PC-9 (cell line): ENCODE measurements around the gene SNRNP27. TPM values are rescaled to one million over a fixed set of nuclear protein-coding genes. Genes with fewer than 3 reads are reported as not detected.

Experiments
- Bru-seq: library from RNA; stranded (reverse); fragments of 400-500 nt; gene quantifications from one replicate; lab custom pipeline; 2021; lab: Mats Ljungman, UMichigan
- BruChase-seq, 2 experiments: library from RNA; stranded (reverse); fragments of 400-500 nt; gene quantifications; one replicate each; lab custom pipeline; 2021; lab: Mats Ljungman, UMichigan
- BruUV-seq: library from RNA; stranded (reverse); fragments of 400-500 nt; replicated peaks from 2 replicates; lab custom pipeline; 2021; lab: Mats Ljungman, UMichigan
- CTCF ChIA-PET: fragments of 300-600 bp; sonication (Branson Sonifier 250); formaldehyde crosslinking; loops from one replicate; lab custom pipeline; 2022; ENCODE audit warnings: antibody characterized with exemption; lab: Charles Lee
- POLR2A ChIA-PET: fragments of 300-600 bp; sonication (Branson Sonifier 250); formaldehyde crosslinking; loops from one replicate; lab custom pipeline; 2022; ENCODE audit warnings: antibody characterized with exemption; ENCODE audit not compliant: unreplicated experiment; lab: Charles Lee
- DNase-seq, 2 experiments: peaks; one replicate each; pipeline versions ENCODE4 v3.0.0 to v3.0.0-alpha.2; 2015 to 2022; ENCODE audit warnings: mixed read lengths in 1 of 2
- H2AFZ ChIP-seq: fragments of 200-600 bp; sonication (generic); 2 replicates; pipeline ENCODE4 v1.8.1; 2017; ENCODE audit warnings: antibody characterized with exemption
- H3F3A ChIP-seq: fragments of 200-600 bp; sonication (generic); 2 replicates; pipeline ENCODE4 v1.8.1; 2017; ENCODE audit warnings: antibody characterized with exemption, mild to moderate bottlenecking, low read depth; ENCODE audit not compliant: insufficient read depth
- H3K27ac ChIP-seq: fragments of 200-600 bp; sonication (generic); 2 replicates; pipeline ENCODE4 v1.6.1; 2016; ENCODE audit warnings: mixed run types
- H3K27me3 ChIP-seq: fragments of 200-600 bp; sonication (generic); 2 replicates; pipeline ENCODE4 v1.6.1; 2016; ENCODE audit warnings: low read depth, mixed run types; ENCODE audit not compliant: insufficient read depth
- H3K36me3 ChIP-seq: fragments of 200-600 bp; sonication (generic); 2 replicates; pipeline ENCODE4 v1.6.1; 2016; ENCODE audit warnings: low read depth, mixed run types
- H3K4me1 ChIP-seq: fragments of 200-600 bp; sonication (generic); replicated peaks from 2 replicates; pipeline ENCODE4 v1.6.1; 2016; ENCODE audit warnings: mixed run types; ENCODE audit not compliant: insufficient read depth
- H3K4me2 ChIP-seq: fragments of 200-600 bp; sonication (generic); 2 replicates; pipeline ENCODE4 v1.6.1; 2017; ENCODE audit warnings: mixed run types
- H3K4me3 ChIP-seq: fragments of 200-600 bp; sonication (generic); 2 replicates; pipeline ENCODE4 v1.6.1; 2016; ENCODE audit warnings: mixed run types
- H3K79me2 ChIP-seq: fragments of 200-600 bp; sonication (generic); 2 replicates; pipeline ENCODE4 v1.6.1; 2017; ENCODE audit warnings: low read depth, mixed run types
- H3K9me2 ChIP-seq: fragments of 200-600 bp; sonication (generic); 2 replicates; pipeline ENCODE4 v1.8.1; 2017; ENCODE audit warnings: mild to moderate bottlenecking; ENCODE audit not compliant: insufficient read depth
- H3K9me3 ChIP-seq: fragments of 200-600 bp; sonication (generic); 2 replicates; pipeline ENCODE4 v1.8.1; 2016; ENCODE audit warnings: low read depth; ENCODE audit not compliant: insufficient read depth
- H4K20me1 ChIP-seq: fragments of 200-600 bp; sonication (generic); 2 replicates; pipeline ENCODE4 v1.8.1; 2017; ENCODE audit not compliant: insufficient read depth
- CTCF ChIP-seq: fragments of 200-600 bp; sonication (generic); conservative IDR thresholded peaks from 2 replicates; pipeline ENCODE4 v1.6.1; 2017; ENCODE audit warnings: mixed run types, antibody characterized with exemption, mild to moderate bottlenecking, moderate library complexity
- EZH2 ChIP-seq: fragments of 200-600 bp; sonication (generic); IDR thresholded peaks from 2 replicates; pipeline ENCODE4 v1.8.0; 2017; ENCODE audit warnings: antibody characterized with exemption, low read depth
- intact Hi-C: fragments of 100-400 bp; cut with micrococcal nuclease; formaldehyde crosslinking; loops from one replicate; pipeline ENCODE4 v1.10.0; 2022; ENCODE audit not compliant: unreplicated experiment
- long read RNA-seq: library from polyadenylated mRNA; stranded (forward); transcript quantifications from one replicate; pipeline ENCODE4 v2.0.0, GENCODE V29; 2022
- total RNA-seq: library from RNA; stranded (reverse); gene quantifications from 2 replicates; pipeline ENCODE4 v1.2.3, GENCODE V29; 2021

The SNRNP27 gene
- total RNA-seq (29.9 and 38.1 TPM in 2 replicates), Bru-seq, nascent RNA (percentile 87 among the genes with signal in this experiment), BruChase-seq, experiment 1, labeled RNA remaining after a 2-hour chase (percentile 80 among the genes with signal in this experiment), BruChase-seq, experiment 2, labeled RNA remaining after a 6-hour chase (percentile 83 among the genes with signal in this experiment)
- long read RNA-seq, transcript SNRNP27-201 (6 exons, 1,802 nt), result major isoform, 65 of 72 reads
- long read RNA-seq, partial matches to known transcripts, result 2 of 72 reads
- long read RNA-seq, other reads (novel, unspliced or antisense), result 3 of 72 reads

GRCh38 chr2:69893684-69894551 is at the start of gene SNRNP27:
TSS of gene SNRNP27 (plus strand) at chr2:69893956. CDS start at chr2:69893985, 29 bp downstream.
- Histone ChIP-seq H3K4me3 (peak within 1 kb of the TSS; percentile 74), H3K9me3 (no peaks in the 10 kb centered on the region), H3K4me1 (peaks cover 13% of the 10 kb centered on the region), H3K9me2 (no peaks in the 10 kb centered on the region), H3F3A (no peaks in the 10 kb centered on the region), H2AFZ (peak within 1 kb of the TSS; percentile 98), H3K4me2 (peak within 1 kb of the TSS; percentile 81), H4K20me1 (peaks cover 3% of the 10 kb centered on the region; the same call in 1 of the 2 replicates), H3K27me3 (no peaks in the 10 kb centered on the region), H3K27ac (peak within 1 kb of the TSS; percentile 38), H3K36me3 (0 out of 2 replicates have a peak, but pooled peaks cover 12% of the 10 kb centered on the region), H3K79me2 (peaks cover 25% of the 10 kb centered on the region)
- TF ChIP-seq EZH2 (no peak), CTCF (no peak)
- ChIA-PET POLR2A (interaction anchor here (0.5 kb wide), 1 partner anchor 400 kb away, joined by 5 read pairs; the partner anchor contains the start of gene SNRPG), CTCF (interaction anchor here (1.2 kb wide), 1 partner anchor 169 kb away, joined by 3 read pairs; no protein-coding TSS in a partner anchor)
- BruUV-seq, result TSS peak; percentile 53
- intact Hi-C loops, result loop anchor here (5.0 kb wide), 2 partner anchors 152 to 172 kb away; partner anchors contain the start of gene ANXA4
- peak; percentile 60 to 67 for DNase-seq

- DNase-seq, result peak in 1 of 2 experiments; percentile 63
- Histone ChIP-seq H3K79me2 (no peaks in the 10 kb centered on the region), H3K4me3 (no peak overlapping the region), H3K36me3 (peaks cover 26% of the 10 kb centered on the region), H3K27me3 (no peaks in the 10 kb centered on the region), H2AFZ (no peak overlapping the region), H3F3A (peaks cover 6% of the 10 kb centered on the region; the same call in 1 of the 2 replicates), H3K9me3 (no peaks in the 10 kb centered on the region), H3K4me2 (peak overlapping the region; percentile 27; the same call in 1 of the 2 replicates), H3K27ac (peak overlapping the region; percentile 31; the same call in 1 of the 2 replicates), H3K9me2 (no peaks in the 10 kb centered on the region), H4K20me1 (no peaks in the 10 kb centered on the region), H3K4me1 (peaks cover 9% of the 10 kb centered on the region)
- ChIA-PET POLR2A (no interaction called here), CTCF (no interaction called here)
- intact Hi-C loops, result no loop called here
- no TSS peak for BruUV-seq
- TF ChIP-seq CTCF (no peak), EZH2 (no peak)
These were observed 49.8 kb upstream of the SNRNP27 start for GRCh38 chr2:69843993-69844392.

DNA sequence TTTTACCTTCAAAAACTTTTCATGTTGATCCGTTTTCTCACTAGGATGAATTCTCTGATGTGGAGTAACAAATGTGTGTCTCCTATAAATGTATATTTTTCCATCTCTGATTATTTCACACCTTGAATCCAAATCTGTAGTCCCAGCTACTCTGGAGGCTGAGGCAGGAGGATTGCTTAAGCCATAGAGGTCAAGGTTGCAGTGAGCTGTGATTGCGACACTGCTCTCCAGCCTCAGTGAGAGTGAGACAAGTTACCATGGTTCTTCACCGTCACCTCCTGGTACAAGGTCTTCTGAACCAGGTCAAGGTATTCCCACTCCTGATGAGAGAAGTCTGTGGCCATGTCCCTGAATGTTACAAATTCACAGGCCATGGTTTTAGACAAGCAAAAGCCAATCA is 49.2 kb upstream of the SNRNP27 start:
- POLR2A ChIA-PET, result no interaction called here
- Histone ChIP-seq H2AFZ (no peak overlapping the region), H3K9me3 (no peaks in the 10 kb centered on the region), H3F3A (peaks cover 6% of the 10 kb centered on the region; the same call in 1 of the 2 replicates), H3K4me2 (no peak overlapping the region), H3K4me3 (no peak overlapping the region), H4K20me1 (no peaks in the 10 kb centered on the region), H3K9me2 (no peaks in the 10 kb centered on the region), H3K79me2 (no peaks in the 10 kb centered on the region), H3K27me3 (no peaks in the 10 kb centered on the region), H3K36me3 (peaks cover 20% of the 10 kb centered on the region), H3K27ac (no peak overlapping the region), H3K4me1 (peaks cover 9% of the 10 kb centered on the region)
- intact Hi-C loops, result no loop called here
- CTCF ChIA-PET, result no interaction called here
- BruUV-seq, result no TSS peak
- TF ChIP-seq EZH2, result no peak
- TF ChIP-seq CTCF, result no peak
- DNase-seq, result no peak
